DMS153 treated with DMSO at 0.1 percent for 48 hours (cell line): ENCODE measurements around the gene RNF224.
"Not testable (repeated sequence)": the region's sequence is repeated elsewhere in the genome, so short reads cannot be mapped to it uniquely, and the experiment has no call there.

ENCODE experiments used
- DNase-seq: peaks from one replicate; lab custom pipeline; 2025; ENCODE audit not compliant: unreplicated experiment; lab: John Stamatoyannopoulos, UW

The RNF224 gene

GRCh38 chr9:137237759-137238726, 10.7 kb downstream of the RNF224 start:
- peak; percentile 83 for DNase-seq

- DNase-seq = not testable (repeated sequence)
Observed at GRCh38 chr9:137239541-137240200, 12.4 kb downstream of the RNF224 start.

GRCh38 chr9:137240318-137240840, 13.1 kb downstream of the RNF224 start:
- DNase-seq = peak; percentile 98

- peak; percentile 98 for DNase-seq
Observed at GRCh38 chr9:137240841-137241489, 13.7 kb downstream of the RNF224 start, which contains the start of gene TUBB4B. Gene TUBB4B (plus strand): TSS chr9:137241287. CDS start chr9:137241361, 74 bp downstream.

GRCh38 chr9:137241490-137242268, 14.4 kb downstream of the RNF224 start:
- DNase-seq = no peak

- DNase-seq = no peak
Observed at GRCh38 chr9:137242269-137243203, 15.2 kb downstream of the RNF224 start.

- not testable (repeated sequence) for DNase-seq
Observed at GRCh38 chr9:137243266-137243625, 15.9 kb downstream of the RNF224 start.

- no peak for DNase-seq
Observed at GRCh38 chr9:137243626-137244485, 16.6 kb downstream of the RNF224 start.

GRCh38 chr9:137244486-137245449, 17.5 kb downstream of the RNF224 start:
- no peak for DNase-seq

GRCh38 chr9:137245450-137246421, 18.4 kb downstream of the RNF224 start:
- DNase-seq = no peak

- no peak for DNase-seq
Observed at GRCh38 chr9:137247135-137247915, 20.0 kb downstream of the RNF224 start.

GRCh38 chr9:137247916-137248175, 20.5 kb downstream of the RNF224 start:
- DNase-seq = no peak

GRCh38 chr9:137250329-137251193, 23.3 kb downstream of the RNF224 start:
- DNase-seq = no peak

- DNase-seq = no peak
Observed at GRCh38 chr9:137251194-137251461, 23.8 kb downstream of the RNF224 start, which contains the start of gene STPG3. Gene STPG3 (plus strand): TSS chr9:137251286. CDS start chr9:137251287, 1 bp downstream.
